GM21360 (cell line): ENCODE measurements around the gene CCDC89.
A peak's percentile ranks its signal among the peaks of the same experiment; 100 is the strongest.
"Not testable (repeated sequence)": the region's sequence is repeated elsewhere in the genome, so short reads cannot be mapped to it uniquely, and the experiment has no call there.

ENCODE experiments used
- ATAC-seq: cut with Tn5 transposase; IDR thresholded peaks from one replicate; pipeline ENCODE4 v1.9.1; 2021; ENCODE audit warnings: mild to moderate bottlenecking, moderate library complexity; ENCODE audit not compliant: unreplicated experiment

The CCDC89 gene

GRCh38 chr11:85654343-85654742 lies 31.7 kb downstream of the CCDC89 start:
- ATAC-seq, result not testable (repeated sequence)

GRCh38 chr11:85652786-85653447 lies 33.1 kb downstream of the CCDC89 start:
- no peak for ATAC-seq

- no peak for ATAC-seq
Measured at GRCh38 chr11:85651118-85651517, 34.9 kb downstream of the CCDC89 start.

GRCh38 chr11:85647604-85648299 lies 38.2 kb downstream of the CCDC89 start, which contains the start of gene TMEM126A:
Gene TMEM126A, plus strand, starts transcription at chr11:85647967. Its CDS starts 2,289 bp downstream, at chr11:85650256.
- ATAC-seq, result peak; percentile 99

GRCh38 chr11:85647078-85647477 lies 38.9 kb downstream of the CCDC89 start:
- no peak for ATAC-seq

GRCh38 chr11:85643191-85643614 lies 42.8 kb downstream of the CCDC89 start:
- ATAC-seq, result no peak

GRCh38 chr11:85634747-85635146 lies 51.2 kb downstream of the CCDC89 start:
- ATAC-seq, result no peak
